ENCODE results near the gene ATP6AP2.

- no peak for TF ChIP-seq CTCF (conservative IDR thresholded peaks at IDR 0.05; ENCODE audit: low read depth, low read length)
- no peak for TF ChIP-seq MXI1 (IDR thresholded peaks at IDR 0.05; ENCODE audit: borderline replicate concordance, low read depth, low read length)
- TF ChIP-seq SMC3 (IDR thresholded peaks at IDR 0.05; ENCODE audit: low read depth, low read length): no peak
- no peak for TF ChIP-seq RFX5 (IDR thresholded peaks at IDR 0.05; ENCODE audit: low read depth, low read length)
- TF ChIP-seq CHD1 (IDR thresholded peaks at IDR 0.05; ENCODE audit: low read depth, low read length): no peak
- TF ChIP-seq POLR2A (IDR thresholded peaks at IDR 0.05; ENCODE audit: low read depth, low read length): no peak
- no peak for TF ChIP-seq CEBPB (IDR thresholded peaks at IDR 0.05; ENCODE audit: low read depth, low read length)
- TF ChIP-seq ELK1 (IDR thresholded peaks at IDR 0.05; ENCODE audit: borderline replicate concordance, low read depth, low read length): no peak
- no peak for TF ChIP-seq RAD21 (IDR thresholded peaks at IDR 0.05; ENCODE audit: low read length)
- TF ChIP-seq FOS (IDR thresholded peaks at IDR 0.05; ENCODE audit: low read depth, low read length): no peak
- no peak for TF ChIP-seq BHLHE40 (IDR thresholded peaks at IDR 0.05; ENCODE audit: low read depth, low read length)
- TF ChIP-seq USF2 (IDR thresholded peaks at IDR 0.05; ENCODE audit: low read depth, low read length): no peak
These were observed 42.9 kb downstream of the ATP6AP2 start for GRCh38 chrX:40623665-40624064.

Data from IMR-90 (cell line).